SK-N-SH treated with all-trans-retinoic acid at 6 μM for 48 hours (cell line): ENCODE measurements around the gene HPN.

ENCODE experiments used
- OSR1 ChIP-seq: fragments of 250-450 bp; sonication (Bioruptor Pico); IDR thresholded peaks from 2 replicates; pipeline ENCODE4 v1.8.0; 2022; ENCODE audit warnings: moderate library complexity, mild to moderate bottlenecking, inconsistent platforms
- PATZ1 ChIP-seq: fragments of 250-450 bp; sonication (Bioruptor Pico); IDR thresholded peaks from 2 replicates; pipeline ENCODE4 v1.8.0; 2020; ENCODE audit warnings: mild to moderate bottlenecking, moderate library complexity, borderline replicate concordance
- PPARA ChIP-seq: fragments of 250-450 bp; sonication (Bioruptor Pico); IDR thresholded peaks from 2 replicates; pipeline ENCODE4 v1.5.0; 2020; ENCODE audit warnings: mild to moderate bottlenecking, borderline replicate concordance
- RARB ChIP-seq: fragments of 250-450 bp; sonication (Bioruptor Pico); IDR thresholded peaks from 2 replicates; pipeline ENCODE4 v1.8.0; 2021; ENCODE audit warnings: mild to moderate bottlenecking, moderate library complexity
- TSHZ2 ChIP-seq: fragments of 250-450 bp; sonication (Bioruptor Pico); IDR thresholded peaks from 2 replicates; pipeline ENCODE4 v1.5.0; 2020; ENCODE audit warnings: mild to moderate bottlenecking, moderate library complexity
- TF ChIP-seq, protein P1 (sequence below): fragments of 250-450 bp; sonication (Bioruptor Pico); IDR thresholded peaks from 2 replicates; pipeline ENCODE4 v1.5.1; 2020; ENCODE audit warnings: low read depth, mild to moderate bottlenecking, moderate library complexity

DNA sequence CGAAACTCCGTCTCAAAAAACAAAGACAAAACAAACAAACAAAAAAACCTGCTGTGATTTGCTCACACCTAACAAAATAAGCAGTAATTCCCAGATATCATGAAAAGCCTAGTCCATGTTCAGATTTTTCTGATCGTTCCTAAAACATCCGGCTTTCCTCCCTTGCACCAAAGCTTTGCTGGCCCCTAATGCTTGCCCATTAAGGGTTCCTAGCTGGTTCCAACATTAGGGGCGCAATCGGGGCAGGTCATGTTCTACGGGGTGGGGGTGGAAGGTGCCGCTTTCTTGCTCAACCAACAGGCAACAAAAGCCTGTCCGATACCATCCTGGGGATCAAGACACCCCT lies 48.6 kb downstream of the HPN start:
- TF ChIP-seq PATZ1 (no peak), OSR1 (CRISPR knock-in tag) (no peak), TSHZ2 (CRISPR knock-in tag) (no peak), RARB (CRISPR knock-in tag) (no peak), PPARA (CRISPR knock-in tag) (no peak)
- TF ChIP-seq, protein P1, sequence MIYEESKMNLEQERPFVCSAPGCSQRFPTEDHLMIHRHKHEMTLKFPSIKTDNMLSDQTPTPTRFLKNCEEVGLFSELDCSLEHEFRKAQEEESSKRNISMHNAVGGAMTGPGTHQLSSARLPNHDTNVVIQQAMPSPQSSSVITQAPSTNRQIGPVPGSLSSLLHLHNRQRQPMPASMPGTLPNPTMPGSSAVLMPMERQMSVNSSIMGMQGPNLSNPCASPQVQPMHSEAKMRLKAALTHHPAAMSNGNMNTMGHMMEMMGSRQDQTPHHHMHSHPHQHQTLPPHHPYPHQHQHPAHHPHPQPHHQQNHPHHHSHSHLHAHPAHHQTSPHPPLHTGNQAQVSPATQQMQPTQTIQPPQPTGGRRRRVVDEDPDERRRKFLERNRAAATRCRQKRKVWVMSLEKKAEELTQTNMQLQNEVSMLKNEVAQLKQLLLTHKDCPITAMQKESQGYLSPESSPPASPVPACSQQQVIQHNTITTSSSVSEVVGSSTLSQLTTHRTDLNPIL, result no peak
